Transverse colon (tissue), 1 donor: ENCODE data around the gene NR1D1.
A peak's percentile ranks its signal among the peaks of the same experiment; 100 is the strongest.

Experiments
- EP300 ChIP-seq: sonication (generic); formaldehyde crosslinking; IDR thresholded peaks from one replicate; pipeline ENCODE4 v1.6.1; 2017; ENCODE audit warnings: antibody characterized with exemption, low read depth
- POLR2A ChIP-seq: fragments of 450-650 bp; IDR thresholded peaks from one replicate; pipeline ENCODE4 v1.6.1; 2016; ENCODE audit warnings: antibody characterized with exemption, mild to moderate bottlenecking, moderate library complexity

- TF ChIP-seq EP300 = peak; percentile 96
- TF ChIP-seq POLR2A = peak; percentile 91
These were observed 1.4 kb downstream of the NR1D1 start for GRCh38 chr17:40098846-40099618.
